ENCODE results near the gene PPM1M. TPM values are rescaled to one million over a fixed set of nuclear protein-coding genes. Genes with fewer than 3 reads are reported as not detected.

Gene PPM1M
- total and polyA plus RNA-seq, 2 experiments from 2014 or later: 6.2 to 10.7 TPM

GRCh38 chr3:52294320-52295150 lies 49.0 kb downstream of the PPM1M start:
- Histone ChIP-seq H3K4me3 (no peak overlapping the region), H3K9me2 (replicated peaks; ENCODE audit: insufficient read depth) (no peaks in the 10 kb centered on the region), H4K20me1 (ENCODE audit: insufficient read depth, poor library complexity, severe bottlenecking) (peaks cover 3% of the 10 kb centered on the region), H2AFZ (no peak overlapping the region), H3K9me3 (ENCODE audit: low read depth) (no peaks in the 10 kb centered on the region), H3K27me3 (no peaks in the 10 kb centered on the region), H3K36me3 (replicated peaks; ENCODE audit: insufficient read depth, low read depth) (no peaks in the 10 kb centered on the region), H3K4me2 (no peak overlapping the region), H3K4me1 (ENCODE audit: insufficient read depth) (peaks cover 21% of the 10 kb centered on the region), H3K27ac (no peak overlapping the region), H3K79me2 (peaks cover 29% of the 10 kb centered on the region)
- 90% methylated on average over 11 of the region's 11 CpGs for WGBS (ENCODE audit: low lambda C conversion rate, missing lambda C conversion rate)
- TF ChIP-seq CTCF (IDR thresholded peaks at IDR 0.05; ENCODE audit: poor library complexity) (no peak), EZH2 (IDR thresholded peaks at IDR 0.05; ENCODE audit: borderline replicate concordance) (no peak), EZH2phosphoT487 (IDR thresholded peaks at IDR 0.05; ENCODE audit: low read depth, severe bottlenecking, unreplicated experiment) (no peak)
- no peak for DNase-seq (ENCODE audit: low spot score)

- TF ChIP-seq EZH2 (IDR thresholded peaks at IDR 0.05; ENCODE audit: borderline replicate concordance): no peak
- no peak for TF ChIP-seq CTCF (IDR thresholded peaks at IDR 0.05; ENCODE audit: poor library complexity)
- TF ChIP-seq EZH2phosphoT487 (IDR thresholded peaks at IDR 0.05; ENCODE audit: low read depth, severe bottlenecking, unreplicated experiment): no peak
- no peaks in the 10 kb centered on the region for H3K9me3 ChIP-seq (ENCODE audit: low read depth)
- peaks cover 25% of the 10 kb centered on the region for H3K79me2 ChIP-seq
- H3K4me3 ChIP-seq: no peak overlapping the region
- H3K27me3 ChIP-seq: no peaks in the 10 kb centered on the region
- H3K27ac ChIP-seq: no peak overlapping the region
- peaks cover 3% of the 10 kb centered on the region for H4K20me1 ChIP-seq (ENCODE audit: insufficient read depth, poor library complexity, severe bottlenecking)
- DNase-seq (ENCODE audit: low spot score): no peak
- H3K36me3 ChIP-seq (replicated peaks; ENCODE audit: insufficient read depth, low read depth): no peaks in the 10 kb centered on the region
- no peaks in the 10 kb centered on the region for H3K9me2 ChIP-seq (replicated peaks; ENCODE audit: insufficient read depth)
- H3K4me1 ChIP-seq (ENCODE audit: insufficient read depth): peaks cover 33% of the 10 kb centered on the region
- 95% methylated on average over 5 of the region's 5 CpGs for WGBS (ENCODE audit: low lambda C conversion rate, missing lambda C conversion rate)
- no peak overlapping the region for H2AFZ ChIP-seq
- no peak overlapping the region for H3K4me2 ChIP-seq
These were observed 50.2 kb downstream of the PPM1M start for GRCh38 chr3:52295671-52296208.

- H3K4me2 ChIP-seq: peak overlapping the region; percentile 79
- H3K27ac ChIP-seq: peak overlapping the region; percentile 61
- no peaks in the 10 kb centered on the region for H3K27me3 ChIP-seq
- peaks cover 36% of the 10 kb centered on the region for H3K4me1 ChIP-seq (ENCODE audit: insufficient read depth)
- no peak for DNase-seq (ENCODE audit: low spot score)
- H3K9me2 ChIP-seq (replicated peaks; ENCODE audit: insufficient read depth): no peaks in the 10 kb centered on the region
- H3K4me3 ChIP-seq: no peak overlapping the region
- no peaks in the 10 kb centered on the region for H4K20me1 ChIP-seq (ENCODE audit: insufficient read depth, poor library complexity, severe bottlenecking)
- no peak overlapping the region for H2AFZ ChIP-seq
- no peaks in the 10 kb centered on the region for H3K9me3 ChIP-seq (ENCODE audit: low read depth)
- no peaks in the 10 kb centered on the region for H3K36me3 ChIP-seq (replicated peaks; ENCODE audit: insufficient read depth, low read depth)
- TF ChIP-seq EZH2 (IDR thresholded peaks at IDR 0.05; ENCODE audit: borderline replicate concordance) (no peak), CTCF (IDR thresholded peaks at IDR 0.05; ENCODE audit: poor library complexity) (no peak), EZH2phosphoT487 (IDR thresholded peaks at IDR 0.05; ENCODE audit: low read depth, severe bottlenecking, unreplicated experiment) (no peak)
- peaks cover 7% of the 10 kb centered on the region for H3K79me2 ChIP-seq
- WGBS (ENCODE audit: low lambda C conversion rate, missing lambda C conversion rate): 81% methylated on average over 11 of the region's 11 CpGs
These were observed 51.9 kb downstream of the PPM1M start for GRCh38 chr3:52297242-52298148.
